ENCODE data around the gene OR14J1.

Gene OR14J1

GRCh38 chr6:29259721-29260120 lies 41.8 kb upstream of the OR14J1 start:
- H3K4me2 ChIP-seq (ENCODE audit: low read depth, low read length, poor library complexity, severe bottlenecking), result no peak overlapping the region
- H3K4me1 ChIP-seq (ENCODE audit: insufficient read depth, low read length, poor library complexity, severe bottlenecking), result no peaks in the 10 kb centered on the region
- H3K9ac ChIP-seq (ENCODE audit: low read depth, low read length, poor library complexity, severe bottlenecking), result no peak overlapping the region

DNA sequence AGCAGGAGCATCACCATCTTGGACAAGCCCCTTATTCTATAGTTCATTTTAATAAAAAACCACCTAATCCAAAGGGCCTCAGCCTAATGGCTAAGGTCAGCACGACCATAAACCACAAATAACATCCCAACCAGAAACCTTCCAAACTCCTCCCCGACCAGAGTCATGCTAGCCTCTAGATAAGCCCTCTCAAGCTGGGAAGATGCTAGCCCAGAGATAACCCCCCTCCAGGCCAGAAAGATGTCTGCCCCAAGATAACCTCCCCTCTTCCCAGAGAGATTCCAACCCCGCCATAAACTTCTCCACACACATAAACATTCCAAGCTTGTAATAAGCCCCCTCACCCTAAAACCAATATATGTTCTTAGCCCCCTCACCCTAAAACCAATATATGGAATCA lies 38.5 kb upstream of the OR14J1 start:
- Histone ChIP-seq H3K9me3 (ENCODE audit: insufficient read depth, low read depth, low read length) (no peaks in the 10 kb centered on the region), H3K36me3 (ENCODE audit: insufficient read depth, low read length) (no peaks in the 10 kb centered on the region), H3K9ac (ENCODE audit: low read depth, low read length, poor library complexity, severe bottlenecking) (no peak overlapping the region), H4K20me1 (ENCODE audit: insufficient read depth, low read length, poor library complexity, severe bottlenecking) (no peaks in the 10 kb centered on the region), H3K4me3 (ENCODE audit: low read length, poor library complexity, severe bottlenecking) (no peak overlapping the region), H3F3A (ENCODE audit: low read depth) (no peaks in the 10 kb centered on the region), H3K4me2 (ENCODE audit: low read depth, low read length, poor library complexity, severe bottlenecking) (no peak overlapping the region), H3K27me3 (ENCODE audit: insufficient read depth, low read length, poor library complexity, severe bottlenecking) (no peaks in the 10 kb centered on the region), H3K4me1 (ENCODE audit: insufficient read depth, low read length, poor library complexity, severe bottlenecking) (no peaks in the 10 kb centered on the region), H3K79me2 (ENCODE audit: insufficient read depth, low read length) (no peaks in the 10 kb centered on the region), H2AFZ (ENCODE audit: low read length) (no peak overlapping the region), H3K9me2 (replicated peaks; ENCODE audit: low read depth, low read length) (no peaks in the 10 kb centered on the region)
- TF ChIP-seq EZH2phosphoT487 (IDR thresholded peaks at IDR 0.05; ENCODE audit: borderline replicate concordance), result no peak
- TF ChIP-seq, protein P1, sequence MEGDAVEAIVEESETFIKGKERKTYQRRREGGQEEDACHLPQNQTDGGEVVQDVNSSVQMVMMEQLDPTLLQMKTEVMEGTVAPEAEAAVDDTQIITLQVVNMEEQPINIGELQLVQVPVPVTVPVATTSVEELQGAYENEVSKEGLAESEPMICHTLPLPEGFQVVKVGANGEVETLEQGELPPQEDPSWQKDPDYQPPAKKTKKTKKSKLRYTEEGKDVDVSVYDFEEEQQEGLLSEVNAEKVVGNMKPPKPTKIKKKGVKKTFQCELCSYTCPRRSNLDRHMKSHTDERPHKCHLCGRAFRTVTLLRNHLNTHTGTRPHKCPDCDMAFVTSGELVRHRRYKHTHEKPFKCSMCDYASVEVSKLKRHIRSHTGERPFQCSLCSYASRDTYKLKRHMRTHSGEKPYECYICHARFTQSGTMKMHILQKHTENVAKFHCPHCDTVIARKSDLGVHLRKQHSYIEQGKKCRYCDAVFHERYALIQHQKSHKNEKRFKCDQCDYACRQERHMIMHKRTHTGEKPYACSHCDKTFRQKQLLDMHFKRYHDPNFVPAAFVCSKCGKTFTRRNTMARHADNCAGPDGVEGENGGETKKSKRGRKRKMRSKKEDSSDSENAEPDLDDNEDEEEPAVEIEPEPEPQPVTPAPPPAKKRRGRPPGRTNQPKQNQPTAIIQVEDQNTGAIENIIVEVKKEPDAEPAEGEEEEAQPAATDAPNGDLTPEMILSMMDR (conservative IDR thresholded peaks at IDR 0.05; ENCODE audit: low read length), result no peak

More at GRCh38 chr6:29259721-29260120, 41.8 kb upstream of the OR14J1 start:
- Histone ChIP-seq H3K36me3 (ENCODE audit: insufficient read depth, low read length) (no peaks in the 10 kb centered on the region), H3K27me3 (ENCODE audit: insufficient read depth, low read length, poor library complexity, severe bottlenecking) (no peaks in the 10 kb centered on the region), H3K79me2 (ENCODE audit: insufficient read depth, low read length) (no peaks in the 10 kb centered on the region), H3F3A (ENCODE audit: low read depth) (no peaks in the 10 kb centered on the region), H3K4me3 (ENCODE audit: low read length, poor library complexity, severe bottlenecking) (no peak overlapping the region), H2AFZ (ENCODE audit: low read length) (no peak overlapping the region), H4K20me1 (ENCODE audit: insufficient read depth, low read length, poor library complexity, severe bottlenecking) (no peaks in the 10 kb centered on the region), H3K9me3 (ENCODE audit: insufficient read depth, low read depth, low read length) (no peaks in the 10 kb centered on the region), H3K9me2 (replicated peaks; ENCODE audit: low read depth, low read length) (no peaks in the 10 kb centered on the region)
- no peak for TF ChIP-seq EZH2phosphoT487 (IDR thresholded peaks at IDR 0.05; ENCODE audit: borderline replicate concordance)
- TF ChIP-seq, protein P1 (conservative IDR thresholded peaks at IDR 0.05; ENCODE audit: low read length), result no peak

DNA sequence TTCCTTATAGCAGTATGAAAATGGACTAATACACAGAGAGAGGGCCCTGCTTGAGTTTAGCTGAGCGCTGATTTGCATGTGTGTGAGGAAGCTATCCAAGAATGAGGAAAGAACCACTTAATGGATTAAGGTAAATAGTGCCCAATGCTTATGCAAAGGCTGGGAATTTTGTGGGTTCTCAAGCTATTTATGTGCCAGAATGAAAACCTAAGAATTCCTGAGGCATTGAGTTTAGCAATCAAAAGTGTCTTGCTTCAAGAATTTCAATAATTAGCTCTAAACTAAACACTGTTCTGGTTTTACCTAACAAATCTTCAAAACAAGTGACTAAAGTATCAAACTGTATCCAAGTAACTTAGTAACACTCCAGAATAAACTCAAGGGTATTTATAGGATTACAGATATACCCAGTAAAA lies 7.0 kb upstream of the OR14J1 start:
- no peaks in the 10 kb centered on the region for H3K9me3 ChIP-seq (ENCODE audit: insufficient read depth, low read depth, low read length)
- no peak overlapping the region for H3K9ac ChIP-seq (ENCODE audit: low read depth, low read length, poor library complexity, severe bottlenecking)
- no peaks in the 10 kb centered on the region for H3K4me1 ChIP-seq (ENCODE audit: insufficient read depth, low read length, poor library complexity, severe bottlenecking)
- H3K9me2 ChIP-seq (replicated peaks; ENCODE audit: low read depth, low read length), result no peaks in the 10 kb centered on the region
- H3K36me3 ChIP-seq (ENCODE audit: insufficient read depth, low read length), result no peaks in the 10 kb centered on the region
- TF ChIP-seq EZH2phosphoT487 (IDR thresholded peaks at IDR 0.05; ENCODE audit: borderline replicate concordance), result no peak
- TF ChIP-seq, protein P1 (conservative IDR thresholded peaks at IDR 0.05; ENCODE audit: low read length), result no peak
- H4K20me1 ChIP-seq (ENCODE audit: insufficient read depth, low read length, poor library complexity, severe bottlenecking), result no peaks in the 10 kb centered on the region
- H3K4me3 ChIP-seq (ENCODE audit: low read length, poor library complexity, severe bottlenecking), result no peak overlapping the region
- H3K4me2 ChIP-seq (ENCODE audit: low read depth, low read length, poor library complexity, severe bottlenecking), result no peak overlapping the region
- no peaks in the 10 kb centered on the region for H3K79me2 ChIP-seq (ENCODE audit: insufficient read depth, low read length)
- no peaks in the 10 kb centered on the region for H3F3A ChIP-seq (ENCODE audit: low read depth)
- no peaks in the 10 kb centered on the region for H3K27me3 ChIP-seq (ENCODE audit: insufficient read depth, low read length, poor library complexity, severe bottlenecking)
- H2AFZ ChIP-seq (ENCODE audit: low read length), result no peak overlapping the region
